Stimulated activated naive CD8-positive, alpha-beta T cell treated with anti-CD3 and anti-CD28 coated beads, Interleukin-15, Interleukin-2, amounts not matched to agents 100 ng/mL and 50 ng/mL, for 24 hours (primary cell): ENCODE measurements around the gene CACNA2D4.

ENCODE experiments used
- H3K27ac Mint-ChIP-seq: one replicate; pipeline ENCODE4 v1.8.0; 2021; ENCODE audit warnings: mild to moderate bottlenecking, mixed read lengths
- H3K27me3 Mint-ChIP-seq: one replicate; pipeline ENCODE4 v1.8.0; 2021; ENCODE audit warnings: mixed read lengths
- H3K36me3 Mint-ChIP-seq: one replicate; pipeline ENCODE4 v1.8.0; 2021; ENCODE audit warnings: low read depth, mixed read lengths
- H3K4me1 Mint-ChIP-seq: one replicate; pipeline ENCODE4 v1.8.0; 2021; ENCODE audit warnings: low read depth, mixed read lengths
- H3K4me3 Mint-ChIP-seq: one replicate; pipeline ENCODE4 v1.8.0; 2021; ENCODE audit warnings: mild to moderate bottlenecking, mixed read lengths
- H3K9me3 Mint-ChIP-seq: one replicate; pipeline ENCODE4 v1.8.0; 2021; ENCODE audit warnings: mixed read lengths

Gene CACNA2D4

GRCh38 chr12:1801303-1801975, 117.0 kb downstream of the CACNA2D4 start:
- Mint-ChIP-seq H3K27ac (no peak overlapping the region), H3K36me3 (no peaks in the 10 kb centered on the region), H3K4me1 (peaks cover 7% of the 10 kb centered on the region), H3K4me3 (no peak overlapping the region), H3K27me3 (no peaks in the 10 kb centered on the region), H3K9me3 (peaks cover 4% of the 10 kb centered on the region)

- Mint-ChIP-seq H3K27me3 (no peaks in the 10 kb centered on the region), H3K36me3 (no peaks in the 10 kb centered on the region), H3K4me3 (no peak overlapping the region), H3K4me1 (peaks cover 10% of the 10 kb centered on the region), H3K27ac (no peak overlapping the region), H3K9me3 (peaks cover 4% of the 10 kb centered on the region)
Measured at GRCh38 chr12:1800401-1801302, 117.8 kb downstream of the CACNA2D4 start.

GRCh38 chr12:1799882-1800400, 118.5 kb downstream of the CACNA2D4 start:
- no peak overlapping the region for H3K4me3 Mint-ChIP-seq
- H3K9me3 Mint-ChIP-seq: peaks cover 4% of the 10 kb centered on the region
- H3K27me3 Mint-ChIP-seq: no peaks in the 10 kb centered on the region
- peaks cover 12% of the 10 kb centered on the region for H3K4me1 Mint-ChIP-seq
- H3K27ac Mint-ChIP-seq: no peak overlapping the region
- H3K36me3 Mint-ChIP-seq: no peaks in the 10 kb centered on the region

- Mint-ChIP-seq H3K36me3 (no peaks in the 10 kb centered on the region), H3K27ac (no peak overlapping the region), H3K4me1 (peaks cover 6% of the 10 kb centered on the region), H3K9me3 (peaks cover under 1% of the 10 kb centered on the region), H3K4me3 (peak overlapping the region; percentile 13), H3K27me3 (no peaks in the 10 kb centered on the region)
Measured at GRCh38 chr12:1799051-1799881, 119.2 kb downstream of the CACNA2D4 start.

- H3K4me1 Mint-ChIP-seq: peaks cover 5% of the 10 kb centered on the region
- H3K27me3 Mint-ChIP-seq: no peaks in the 10 kb centered on the region
- H3K36me3 Mint-ChIP-seq: no peaks in the 10 kb centered on the region
- no peaks in the 10 kb centered on the region for H3K9me3 Mint-ChIP-seq
- no peak overlapping the region for H3K27ac Mint-ChIP-seq
- H3K4me3 Mint-ChIP-seq: no peak overlapping the region
Measured at GRCh38 chr12:1798641-1799020, 119.8 kb downstream of the CACNA2D4 start.

- Mint-ChIP-seq H3K27ac (no peak overlapping the region), H3K4me3 (no peak overlapping the region), H3K36me3 (no peaks in the 10 kb centered on the region), H3K27me3 (no peaks in the 10 kb centered on the region), H3K9me3 (no peaks in the 10 kb centered on the region), H3K4me1 (peaks cover 5% of the 10 kb centered on the region)
Measured at GRCh38 chr12:1797991-1798640, 120.3 kb downstream of the CACNA2D4 start.

- Mint-ChIP-seq H3K27ac (peak overlapping the region; percentile 78), H3K4me1 (peaks cover 5% of the 10 kb centered on the region), H3K4me3 (peak overlapping the region; percentile 85), H3K36me3 (no peaks in the 10 kb centered on the region), H3K9me3 (no peaks in the 10 kb centered on the region), H3K27me3 (no peaks in the 10 kb centered on the region)
Measured at GRCh38 chr12:1797011-1797901, 121.2 kb downstream of the CACNA2D4 start.

- Mint-ChIP-seq H3K27ac (peak overlapping the region; percentile 79), H3K36me3 (no peaks in the 10 kb centered on the region), H3K27me3 (no peaks in the 10 kb centered on the region), H3K9me3 (no peaks in the 10 kb centered on the region), H3K4me1 (peaks cover 11% of the 10 kb centered on the region), H3K4me3 (peak overlapping the region; percentile 85)
Measured at GRCh38 chr12:1796515-1797010, 121.9 kb downstream of the CACNA2D4 start.

GRCh38 chr12:1795785-1796514, 122.5 kb downstream of the CACNA2D4 start:
- Mint-ChIP-seq H3K36me3 (no peaks in the 10 kb centered on the region), H3K9me3 (no peaks in the 10 kb centered on the region), H3K27ac (peak overlapping the region; percentile 79), H3K27me3 (no peaks in the 10 kb centered on the region), H3K4me1 (peaks cover 17% of the 10 kb centered on the region), H3K4me3 (peak overlapping the region; percentile 85)

GRCh38 chr12:1795221-1795784, 123.1 kb downstream of the CACNA2D4 start:
- H3K4me3 Mint-ChIP-seq: peak overlapping the region; percentile 61
- H3K27ac Mint-ChIP-seq: no peak overlapping the region
- H3K36me3 Mint-ChIP-seq: no peaks in the 10 kb centered on the region
- H3K27me3 Mint-ChIP-seq: no peaks in the 10 kb centered on the region
- H3K4me1 Mint-ChIP-seq: peaks cover 24% of the 10 kb centered on the region
- no peaks in the 10 kb centered on the region for H3K9me3 Mint-ChIP-seq

GRCh38 chr12:1794440-1795090, 123.9 kb downstream of the CACNA2D4 start:
- Mint-ChIP-seq H3K9me3 (no peaks in the 10 kb centered on the region), H3K4me1 (peaks cover 24% of the 10 kb centered on the region), H3K27ac (no peak overlapping the region), H3K4me3 (no peak overlapping the region), H3K36me3 (no peaks in the 10 kb centered on the region), H3K27me3 (no peaks in the 10 kb centered on the region)

- Mint-ChIP-seq H3K4me1 (peaks cover 24% of the 10 kb centered on the region), H3K27ac (no peak overlapping the region), H3K4me3 (no peak overlapping the region), H3K9me3 (no peaks in the 10 kb centered on the region), H3K36me3 (no peaks in the 10 kb centered on the region), H3K27me3 (no peaks in the 10 kb centered on the region)
Measured at GRCh38 chr12:1793426-1794210, 124.8 kb downstream of the CACNA2D4 start.
